SU-DHL-6 (cell line): Measurements from ENCODE around the gene ARHGEF1.

Experiments used
- H2AFZ ChIP-seq: fragments of 200-600 bp; sonication (generic); 2 replicates; pipeline ENCODE4 v1.6.1; 2014; ENCODE audit warnings: low read depth, mild to moderate bottlenecking, moderate library complexity, mixed read lengths, antibody characterized with exemption, low read length; ENCODE audit not compliant: severe bottlenecking
- H3F3A ChIP-seq: fragments of 200-600 bp; shearing (Covaris generic); 2 replicates; pipeline ENCODE4 v1.6.0; 2016; ENCODE audit warnings: antibody characterized with exemption, mild to moderate bottlenecking; ENCODE audit not compliant: insufficient read depth
- H3K27ac ChIP-seq: fragments of 200-600 bp; sonication (generic); 2 replicates; pipeline ENCODE4 v1.5.1; 2016; ENCODE audit warnings: low read depth, mild to moderate bottlenecking, low read length, moderate library complexity, mixed read lengths
- H3K27me3 ChIP-seq: fragments of 200-600 bp; sonication (generic), shearing (Covaris generic); 2 replicates; pipeline ENCODE4 v1.6.0; 2014; ENCODE audit warnings: mild to moderate bottlenecking, low read length
- H3K36me3 ChIP-seq: fragments of 200-600 bp; sonication (generic); 2 replicates; pipeline ENCODE4 v1.6.1; 2014; ENCODE audit warnings: mild to moderate bottlenecking, low read length, mixed read lengths
- H3K4me2 ChIP-seq: fragments of 300-600, 200-600 bp; shearing (Covaris generic), sonication (generic); 2 replicates; pipeline ENCODE4 v1.6.0; 2014; ENCODE audit warnings: low read length, low read depth, mild to moderate bottlenecking; ENCODE audit not compliant: poor library complexity, severe bottlenecking
- H3K4me3 ChIP-seq: fragments of 200-600 bp; sonication (generic); 2 replicates; pipeline ENCODE4 v1.5.1; 2014; ENCODE audit warnings: antibody characterized with exemption, low read length, mild to moderate bottlenecking, mixed read lengths; ENCODE audit not compliant: insufficient read depth, poor library complexity, severe bottlenecking
- H3K79me2 ChIP-seq: fragments of 200-600 bp; sonication (generic); 2 replicates; pipeline ENCODE4 v1.6.1; 2014; ENCODE audit warnings: mild to moderate bottlenecking, low read length, moderate library complexity; ENCODE audit not compliant: insufficient read depth
- H3K9ac ChIP-seq: fragments of 200-600 bp; sonication (generic); 2 replicates; pipeline ENCODE4 v1.7.0; 2014; ENCODE audit warnings: mild to moderate bottlenecking, low read length
- H3K9me2 ChIP-seq: fragments of 200-600 bp; sonication (generic); replicated peaks from 2 replicates; pipeline ENCODE4 v1.6.1; 2014; ENCODE audit warnings: low read length; ENCODE audit not compliant: insufficient read depth
- H3K9me3 ChIP-seq: fragments of 200-600 bp; sonication (generic); 2 replicates; pipeline ENCODE4 v1.6.1; 2014; ENCODE audit warnings: low read length, mixed read lengths; ENCODE audit not compliant: insufficient read depth
- H4K20me1 ChIP-seq: fragments of 200-600 bp; sonication (generic); 2 replicates; pipeline ENCODE4 v1.6.1; 2014; ENCODE audit warnings: low read depth, mild to moderate bottlenecking, antibody characterized with exemption, low read length, moderate library complexity, mixed read lengths
- CTCF ChIP-seq: fragments of 200-600 bp; sonication (generic); IDR thresholded peaks from one replicate; pipeline ENCODE4 v1.5.1; 2017; ENCODE audit warnings: antibody characterized with exemption, mild to moderate bottlenecking, low read length, moderate library complexity; ENCODE audit not compliant: insufficient read depth, poor library complexity, severe bottlenecking
- EZH2phosphoT487 ChIP-seq: fragments of 200-600 bp; sonication (generic), shearing (Covaris generic); conservative IDR thresholded peaks from 2 replicates; pipeline ENCODE4 v1.6.1; 2018; ENCODE audit warnings: mild to moderate bottlenecking, antibody characterized with exemption, low read length, moderate library complexity, mixed read lengths

The ARHGEF1 gene

DNA sequence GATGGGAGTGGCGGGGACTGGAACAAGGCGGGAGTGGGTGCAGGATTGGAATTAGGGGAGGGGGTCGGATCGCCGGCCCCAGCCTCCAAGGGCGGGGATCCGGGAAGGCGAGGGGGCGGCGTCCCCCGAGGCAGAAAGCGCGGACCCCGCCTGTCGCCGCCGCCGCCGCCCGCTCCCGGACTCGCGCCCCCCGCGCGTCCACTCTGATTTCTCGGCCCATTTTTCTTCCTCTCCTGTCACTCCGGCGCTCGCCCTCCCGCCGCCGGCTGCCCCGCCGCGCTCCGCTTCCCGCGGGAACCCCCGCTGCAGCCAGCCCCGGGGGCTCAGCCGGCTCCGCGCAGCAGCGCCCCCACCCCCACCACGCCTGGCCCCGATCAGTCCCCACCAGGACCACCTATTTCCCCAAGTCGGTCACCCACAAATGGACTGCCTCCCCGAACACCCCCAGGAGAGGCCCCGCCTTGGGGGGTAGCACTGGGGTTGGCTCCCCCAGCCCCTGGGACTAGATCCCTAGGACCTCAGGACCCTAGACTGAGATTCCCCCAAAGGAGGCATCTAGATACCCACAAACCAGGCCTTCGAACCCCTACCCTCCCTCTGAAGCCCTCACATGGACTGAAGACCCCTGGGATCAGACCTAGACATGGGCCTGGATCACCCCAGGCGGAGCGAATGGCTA is 57.9 kb downstream of the ARHGEF1 start:
- peak overlapping the region; percentile 99 for H3K27ac ChIP-seq
- H3K36me3 ChIP-seq: no peaks in the 10 kb centered on the region
- no peaks in the 10 kb centered on the region for H4K20me1 ChIP-seq
- peak overlapping the region; percentile 92 for H3K4me2 ChIP-seq
- no peaks in the 10 kb centered on the region for H3K27me3 ChIP-seq
- H3F3A ChIP-seq: peaks cover 71% of the 10 kb centered on the region
- TF ChIP-seq EZH2phosphoT487 (no peak), CTCF (no peak)
- peaks cover 4% of the 10 kb centered on the region; the same call in 1 of the 2 replicates for H3K79me2 ChIP-seq
- no peaks in the 10 kb centered on the region for H3K9me2 ChIP-seq
- peak overlapping the region; percentile 92 for H3K9ac ChIP-seq
- H3K9me3 ChIP-seq: no peaks in the 10 kb centered on the region
- H2AFZ ChIP-seq: no peak overlapping the region
- H3K4me3 ChIP-seq: peak overlapping the region; percentile 61

DNA sequence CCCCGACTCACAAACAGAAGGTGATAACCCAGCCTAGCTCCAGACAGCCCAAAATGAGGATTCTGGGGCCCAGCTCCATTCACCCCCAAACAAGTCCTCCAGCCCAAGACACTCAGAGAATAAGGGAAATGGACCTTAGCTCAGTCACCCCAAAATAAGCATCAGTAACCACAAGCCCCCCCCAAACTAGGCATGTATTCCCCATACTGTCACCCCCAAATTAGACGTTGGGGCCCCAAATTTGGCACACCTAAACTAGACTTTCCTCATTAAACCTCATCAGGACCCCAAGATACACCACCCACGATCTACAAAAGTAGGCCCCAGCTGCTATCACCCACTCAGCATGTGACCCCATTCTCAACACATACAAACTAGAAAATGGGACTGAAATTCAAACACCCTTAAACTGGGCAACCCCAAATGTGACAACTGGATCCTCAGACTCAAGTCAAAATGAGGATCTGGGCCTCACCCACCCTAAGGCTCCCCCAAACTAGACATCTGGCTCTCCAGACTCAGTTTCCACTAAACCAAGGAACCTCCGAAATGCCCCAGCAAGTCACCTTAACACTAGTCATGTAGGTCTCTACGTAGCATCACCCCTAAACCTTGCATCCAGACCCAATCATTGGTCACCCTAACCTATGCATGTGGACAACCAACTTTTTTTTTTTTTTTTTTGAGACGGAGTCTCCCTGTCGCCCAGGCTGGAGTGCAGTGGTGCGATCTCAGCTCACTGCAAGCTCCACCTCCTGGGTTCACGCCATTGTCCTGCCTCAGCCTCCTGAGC is 58.6 kb downstream of the ARHGEF1 start:
- Histone ChIP-seq H3K4me3 (peak overlapping the region; percentile 61), H3K9ac (peak overlapping the region; percentile 92), H3K9me2 (no peaks in the 10 kb centered on the region), H3K27me3 (no peaks in the 10 kb centered on the region), H2AFZ (no peak overlapping the region), H3K36me3 (no peaks in the 10 kb centered on the region), H3K79me2 (peaks cover 4% of the 10 kb centered on the region; the same call in 1 of the 2 replicates), H3K27ac (peak overlapping the region; percentile 99), H4K20me1 (no peaks in the 10 kb centered on the region), H3K4me2 (peak overlapping the region; percentile 92), H3F3A (peaks cover 70% of the 10 kb centered on the region), H3K9me3 (no peaks in the 10 kb centered on the region)
- TF ChIP-seq CTCF: no peak
- TF ChIP-seq EZH2phosphoT487: no peak

DNA sequence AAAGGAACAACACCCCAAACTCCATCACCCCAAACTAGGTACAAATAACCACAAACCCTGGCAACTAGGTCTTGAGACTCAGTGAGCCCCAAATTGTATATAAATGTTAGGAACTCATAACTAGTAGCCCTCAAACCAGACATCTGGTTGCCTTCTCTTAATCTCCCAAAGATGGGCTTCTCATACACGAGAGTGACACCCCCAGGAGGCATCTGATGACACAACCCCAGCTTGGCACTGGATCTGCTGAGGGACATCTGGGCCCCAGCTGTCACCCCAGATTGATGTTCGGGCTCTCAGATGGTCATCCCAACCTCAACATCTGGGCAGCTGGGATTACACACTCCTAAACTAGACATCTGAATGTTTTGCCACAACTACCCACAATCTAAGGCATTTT is 61.4 kb downstream of the ARHGEF1 start:
- no peak for TF ChIP-seq CTCF
- no peak for TF ChIP-seq EZH2phosphoT487
- Histone ChIP-seq H4K20me1 (no peaks in the 10 kb centered on the region), H3K79me2 (peaks cover 4% of the 10 kb centered on the region; the same call in 1 of the 2 replicates), H2AFZ (no peak overlapping the region), H3K27ac (peak overlapping the region; percentile 98), H3K27me3 (no peaks in the 10 kb centered on the region), H3K9me2 (no peaks in the 10 kb centered on the region), H3K9ac (peak overlapping the region; percentile 67), H3F3A (peaks cover 63% of the 10 kb centered on the region), H3K4me2 (peak overlapping the region; percentile 83), H3K36me3 (no peaks in the 10 kb centered on the region), H3K4me3 (peak overlapping the region; percentile 20), H3K9me3 (no peaks in the 10 kb centered on the region)
